Neural crest cell (in vitro differentiated cells): ENCODE data around the gene KCTD18. TPM values are rescaled to one million over a fixed set of nuclear protein-coding genes. Genes with fewer than 3 reads are reported as not detected.

Experiments
- DNase-seq: peaks from one replicate; pipeline ENCODE4 v3.0.0; 2021; ENCODE audit warnings: low read depth, mixed read lengths, low spot score
- H3K27ac Mint-ChIP-seq: one replicate; pipeline ENCODE4 v1.8.0; 2021; ENCODE audit warnings: mild to moderate bottlenecking, mixed read lengths; ENCODE audit not compliant: unreplicated experiment
- H3K27me3 Mint-ChIP-seq: 2 replicates; pipeline ENCODE4 v1.8.0; 2021; ENCODE audit warnings: low read depth, mild to moderate bottlenecking, mixed read lengths
- H3K36me3 Mint-ChIP-seq: 2 replicates; pipeline ENCODE4 v1.8.0; 2021; ENCODE audit warnings: low read depth, mild to moderate bottlenecking, mixed read lengths
- H3K4me1 Mint-ChIP-seq: 2 replicates; pipeline ENCODE4 v1.8.0; 2021; ENCODE audit warnings: mixed read lengths
- H3K4me3 Mint-ChIP-seq: one replicate; pipeline ENCODE4 v1.8.0; 2021; ENCODE audit warnings: mild to moderate bottlenecking, mixed read lengths
- H3K9me3 Mint-ChIP-seq: 2 replicates; pipeline ENCODE4 v1.8.0; 2021; ENCODE audit warnings: mixed read lengths
- CTCF ChIP-seq: fragments of 200-600 bp; sonication (generic); conservative IDR thresholded peaks from 2 replicates; pipeline ENCODE4 v1.5.0; 2021; ENCODE audit warnings: antibody characterized with exemption, mild to moderate bottlenecking
- total RNA-seq: library from RNA; stranded (reverse); gene quantifications from 2 replicates; pipeline ENCODE4 v1.2.1, GENCODE V29; 2021

The KCTD18 gene
- total RNA-seq, 1 donor from 2014 or later: 6.5 TPM

GRCh38 chr2:200446612-200447011 is 63.3 kb downstream of the KCTD18 start:
- no peak overlapping the region for H3K4me3 Mint-ChIP-seq
- H3K36me3 Mint-ChIP-seq: peaks cover 13% of the 10 kb centered on the region
- DNase-seq: no peak
- no peaks in the 10 kb centered on the region for H3K4me1 Mint-ChIP-seq
- no peak for TF ChIP-seq CTCF
- no peaks in the 10 kb centered on the region for H3K27me3 Mint-ChIP-seq
- H3K27ac Mint-ChIP-seq: no peak overlapping the region
- H3K9me3 Mint-ChIP-seq: no peaks in the 10 kb centered on the region

- peaks cover 15% of the 10 kb centered on the region for H3K36me3 Mint-ChIP-seq
These were observed 64.6 kb downstream of the KCTD18 start for GRCh38 chr2:200445284-200445683.

GRCh38 chr2:200444530-200444929 is 65.3 kb downstream of the KCTD18 start:
- H3K36me3 Mint-ChIP-seq: peaks cover 21% of the 10 kb centered on the region
- no peak for TF ChIP-seq CTCF
- no peak overlapping the region for H3K27ac Mint-ChIP-seq
- H3K27me3 Mint-ChIP-seq: no peaks in the 10 kb centered on the region
- H3K9me3 Mint-ChIP-seq: no peaks in the 10 kb centered on the region
- H3K4me1 Mint-ChIP-seq: no peaks in the 10 kb centered on the region
- DNase-seq: no peak
- no peak overlapping the region for H3K4me3 Mint-ChIP-seq

More at GRCh38 chr2:200445284-200445683, 64.6 kb downstream of the KCTD18 start:
- Mint-ChIP-seq H3K4me3 (no peak overlapping the region), H3K9me3 (no peaks in the 10 kb centered on the region), H3K27me3 (no peaks in the 10 kb centered on the region), H3K4me1 (no peaks in the 10 kb centered on the region), H3K27ac (no peak overlapping the region)
- no peak for TF ChIP-seq CTCF
- no peak for DNase-seq

GRCh38 chr2:200443916-200444315 is 66.0 kb downstream of the KCTD18 start:
- no peak for DNase-seq
- no peaks in the 10 kb centered on the region for H3K27me3 Mint-ChIP-seq
- peaks cover 21% of the 10 kb centered on the region for H3K36me3 Mint-ChIP-seq
- TF ChIP-seq CTCF: no peak
- H3K9me3 Mint-ChIP-seq: no peaks in the 10 kb centered on the region
- H3K27ac Mint-ChIP-seq: no peak overlapping the region
- H3K4me3 Mint-ChIP-seq: no peak overlapping the region
- H3K4me1 Mint-ChIP-seq: no peaks in the 10 kb centered on the region

- TF ChIP-seq CTCF: no peak
- Mint-ChIP-seq H3K27ac (no peak overlapping the region), H3K27me3 (no peaks in the 10 kb centered on the region)
These were observed 66.5 kb downstream of the KCTD18 start for GRCh38 chr2:200443376-200443775.

GRCh38 chr2:200442471-200442870 is 67.4 kb downstream of the KCTD18 start:
- Mint-ChIP-seq H3K4me1 (no peaks in the 10 kb centered on the region), H3K27me3 (no peaks in the 10 kb centered on the region), H3K9me3 (no peaks in the 10 kb centered on the region), H3K27ac (no peak overlapping the region), H3K4me3 (no peak overlapping the region), H3K36me3 (peaks cover 22% of the 10 kb centered on the region)
- DNase-seq: no peak
- TF ChIP-seq CTCF: no peak

More at GRCh38 chr2:200443376-200443775, 66.5 kb downstream of the KCTD18 start:
- Mint-ChIP-seq H3K9me3 (no peaks in the 10 kb centered on the region), H3K36me3 (peaks cover 21% of the 10 kb centered on the region), H3K4me1 (no peaks in the 10 kb centered on the region), H3K4me3 (no peak overlapping the region)
- DNase-seq: no peak
